Nephron progenitor cell (in vitro differentiated cells): ENCODE measurements around the gene FLRT2.

Experiments
- DNase-seq: peaks from one replicate; pipeline ENCODE4 v3.0.0; 2021
- H3K27ac Mint-ChIP-seq: 2 replicates; pipeline ENCODE4 v1.8.0; 2021; ENCODE audit warnings: mild to moderate bottlenecking, moderate library complexity, mixed read lengths
- H3K27me3 Mint-ChIP-seq: 2 replicates; pipeline ENCODE4 v1.8.0; 2021; ENCODE audit warnings: mild to moderate bottlenecking, low read depth, mixed read lengths; ENCODE audit not compliant: poor library complexity
- H3K36me3 Mint-ChIP-seq: 2 replicates; pipeline ENCODE4 v1.8.0; 2021; ENCODE audit warnings: low read depth, mixed read lengths
- H3K4me1 Mint-ChIP-seq: 2 replicates; pipeline ENCODE4 v1.8.0; 2021; ENCODE audit warnings: mixed read lengths
- H3K4me3 Mint-ChIP-seq: 2 replicates; pipeline ENCODE4 v1.8.0; 2021; ENCODE audit warnings: mild to moderate bottlenecking, moderate library complexity, mixed read lengths
- H3K9me3 Mint-ChIP-seq: 2 replicates; pipeline ENCODE4 v1.8.0; 2021; ENCODE audit warnings: mild to moderate bottlenecking, moderate library complexity, mixed read lengths
- CTCF ChIP-seq: fragments of 200-600 bp; sonication (generic); IDR thresholded peaks from 2 replicates; pipeline ENCODE4 v1.5.0; 2021; ENCODE audit warnings: antibody characterized with exemption

FLRT2 gene

GRCh38 chr14:85542623-85543022, 12.7 kb downstream of the FLRT2 start:
- peaks cover 11% of the 10 kb centered on the region for H3K4me1 Mint-ChIP-seq
- DNase-seq, result no peak
- TF ChIP-seq CTCF, result no peak
- no peaks in the 10 kb centered on the region for H3K27me3 Mint-ChIP-seq
- peaks cover 2% of the 10 kb centered on the region for H3K9me3 Mint-ChIP-seq
- no peak overlapping the region for H3K4me3 Mint-ChIP-seq
- H3K36me3 Mint-ChIP-seq, result peaks cover 61% of the 10 kb centered on the region
- no peak overlapping the region for H3K27ac Mint-ChIP-seq

GRCh38 chr14:85545738-85546137, 15.8 kb downstream of the FLRT2 start:
- no peak overlapping the region for H3K27ac Mint-ChIP-seq
- no peak for TF ChIP-seq CTCF
- peaks cover 85% of the 10 kb centered on the region for H3K36me3 Mint-ChIP-seq
- H3K4me3 Mint-ChIP-seq, result no peak overlapping the region
- peaks cover 7% of the 10 kb centered on the region for H3K9me3 Mint-ChIP-seq
- no peak for DNase-seq
- no peaks in the 10 kb centered on the region for H3K27me3 Mint-ChIP-seq
- peaks cover 6% of the 10 kb centered on the region for H3K4me1 Mint-ChIP-seq

GRCh38 chr14:85546390-85546789, 16.4 kb downstream of the FLRT2 start:
- H3K27me3 Mint-ChIP-seq, result no peaks in the 10 kb centered on the region
- no peak for TF ChIP-seq CTCF
- DNase-seq, result no peak
- peaks cover 85% of the 10 kb centered on the region for H3K36me3 Mint-ChIP-seq
- H3K27ac Mint-ChIP-seq, result no peak overlapping the region
- peaks cover 7% of the 10 kb centered on the region for H3K9me3 Mint-ChIP-seq
- H3K4me1 Mint-ChIP-seq, result peaks cover 6% of the 10 kb centered on the region
- no peak overlapping the region for H3K4me3 Mint-ChIP-seq

GRCh38 chr14:85549697-85550096, 19.8 kb downstream of the FLRT2 start:
- Mint-ChIP-seq H3K27ac (no peak overlapping the region), H3K36me3 (peaks cover 79% of the 10 kb centered on the region), H3K27me3 (no peaks in the 10 kb centered on the region), H3K4me3 (no peak overlapping the region), H3K4me1 (peaks cover 6% of the 10 kb centered on the region), H3K9me3 (peaks cover 7% of the 10 kb centered on the region)
- no peak for DNase-seq
- TF ChIP-seq CTCF, result no peak

GRCh38 chr14:85554106-85554505, 24.2 kb downstream of the FLRT2 start:
- Mint-ChIP-seq H3K9me3 (peaks cover 10% of the 10 kb centered on the region), H3K27ac (no peak overlapping the region), H3K27me3 (no peaks in the 10 kb centered on the region), H3K4me3 (no peak overlapping the region), H3K4me1 (peaks cover 6% of the 10 kb centered on the region), H3K36me3 (peaks cover 56% of the 10 kb centered on the region)
- no peak for DNase-seq
- no peak for TF ChIP-seq CTCF

- Mint-ChIP-seq H3K27me3 (no peaks in the 10 kb centered on the region), H3K4me1 (no peaks in the 10 kb centered on the region), H3K36me3 (peaks cover 45% of the 10 kb centered on the region), H3K4me3 (no peak overlapping the region), H3K9me3 (peaks cover 8% of the 10 kb centered on the region), H3K27ac (no peak overlapping the region)
- no peak for TF ChIP-seq CTCF
- DNase-seq, result no peak
Measured at GRCh38 chr14:85556267-85556666, 26.3 kb downstream of the FLRT2 start.
